RWPE1 (cell line): ENCODE results near the gene OSBP2.
A peak's percentile ranks its signal among the peaks of the same experiment; 100 is the strongest.
"Not testable (repeated sequence)": the region's sequence is repeated elsewhere in the genome, so short reads cannot be mapped to it uniquely, and the experiment has no call there.

Experiments
- CTCF ChIA-PET: fragments of 350-600 bp; sonication (Branson Sonifier 250); formaldehyde crosslinking; extraction: SDS; loops from one replicate; lab custom pipeline; 2021; lab: Yijun Ruan, JAX
- POLR2A ChIA-PET: fragments of 400-600 bp; formaldehyde crosslinking; extraction: SDS; loops from one replicate; lab custom pipeline; 2020; ENCODE audit warnings: antibody characterized with exemption; ENCODE audit not compliant: low non-redundant PET; lab: Yijun Ruan, JAX
- DNase-seq: peaks from one replicate; pipeline ENCODE4 v3.0.0; 2012; ENCODE audit warnings: low spot score
- H3K27ac ChIP-seq: fragments of 450-650 bp; 2 replicates; pipeline ENCODE4 v1.5.1; 2017
- TF ChIP-seq, protein P1 (sequence below): fragments of 450-650 bp; conservative IDR thresholded peaks from 2 replicates; pipeline ENCODE4 v1.5.1; 2017; ENCODE audit warnings: low read depth, mild to moderate bottlenecking

The OSBP2 gene

DNA sequence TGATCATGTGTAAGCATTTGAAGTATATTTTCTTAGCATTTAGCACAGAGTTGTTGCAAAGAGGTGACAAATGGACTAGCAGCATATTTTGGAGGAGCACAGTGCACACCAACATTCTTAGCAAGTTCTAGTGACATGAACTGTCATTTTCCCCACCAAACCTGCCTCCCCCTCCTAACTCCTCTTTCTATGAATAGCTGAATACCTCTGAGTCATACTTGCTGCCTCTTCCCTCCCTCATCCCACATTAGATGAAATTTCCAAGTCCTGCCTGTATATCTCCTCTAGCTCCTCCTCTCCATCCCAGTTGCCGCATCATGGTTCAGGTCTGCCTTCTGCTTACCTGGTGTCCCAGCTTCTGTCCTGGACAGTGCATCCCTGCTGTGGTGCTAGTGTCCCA lies 7.2 kb downstream of the OSBP2 start:
- no peak overlapping the region for H3K27ac ChIP-seq
- ChIA-PET POLR2A (no interaction called here), CTCF (no interaction called here)
- peak; percentile 15 for DNase-seq
- TF ChIP-seq, protein P1, sequence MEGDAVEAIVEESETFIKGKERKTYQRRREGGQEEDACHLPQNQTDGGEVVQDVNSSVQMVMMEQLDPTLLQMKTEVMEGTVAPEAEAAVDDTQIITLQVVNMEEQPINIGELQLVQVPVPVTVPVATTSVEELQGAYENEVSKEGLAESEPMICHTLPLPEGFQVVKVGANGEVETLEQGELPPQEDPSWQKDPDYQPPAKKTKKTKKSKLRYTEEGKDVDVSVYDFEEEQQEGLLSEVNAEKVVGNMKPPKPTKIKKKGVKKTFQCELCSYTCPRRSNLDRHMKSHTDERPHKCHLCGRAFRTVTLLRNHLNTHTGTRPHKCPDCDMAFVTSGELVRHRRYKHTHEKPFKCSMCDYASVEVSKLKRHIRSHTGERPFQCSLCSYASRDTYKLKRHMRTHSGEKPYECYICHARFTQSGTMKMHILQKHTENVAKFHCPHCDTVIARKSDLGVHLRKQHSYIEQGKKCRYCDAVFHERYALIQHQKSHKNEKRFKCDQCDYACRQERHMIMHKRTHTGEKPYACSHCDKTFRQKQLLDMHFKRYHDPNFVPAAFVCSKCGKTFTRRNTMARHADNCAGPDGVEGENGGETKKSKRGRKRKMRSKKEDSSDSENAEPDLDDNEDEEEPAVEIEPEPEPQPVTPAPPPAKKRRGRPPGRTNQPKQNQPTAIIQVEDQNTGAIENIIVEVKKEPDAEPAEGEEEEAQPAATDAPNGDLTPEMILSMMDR = no peak

GRCh38 chr22:30702856-30703255 lies 8.2 kb downstream of the OSBP2 start:
- ChIA-PET CTCF (no interaction called here), POLR2A (no interaction called here)
- TF ChIP-seq, protein P1 = no peak
- no peak for DNase-seq
- no peak overlapping the region for H3K27ac ChIP-seq

DNA sequence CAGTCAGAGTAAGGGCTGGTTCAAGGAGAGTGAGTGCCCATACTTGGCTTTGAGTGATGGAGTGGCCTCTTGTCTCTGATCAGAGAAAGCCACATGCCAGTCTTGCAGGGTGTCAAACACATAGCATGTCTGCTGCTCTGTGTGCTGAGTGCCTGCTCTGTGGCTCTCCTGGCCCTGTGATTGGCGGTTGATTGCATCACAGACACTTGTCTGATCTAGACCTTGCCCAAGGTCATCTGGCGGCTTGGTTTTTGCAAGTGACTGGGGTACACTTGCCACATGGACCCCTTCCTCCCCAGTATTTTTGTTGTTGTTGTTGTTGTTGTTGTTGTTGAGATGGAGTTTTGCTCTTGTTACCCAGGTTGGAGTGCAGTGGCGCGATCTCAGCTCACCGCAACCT lies 10.3 kb downstream of the OSBP2 start:
- DNase-seq = no peak
- TF ChIP-seq, protein P1 = no peak
- ChIA-PET POLR2A (no interaction called here), CTCF (interaction anchor here (0.6 kb wide), 1 partner anchor 1747 kb away, joined by 3 read pairs; no protein-coding TSS in a partner anchor)
- no peak overlapping the region for H3K27ac ChIP-seq

- ChIA-PET CTCF (interaction anchor here (0.6 to 0.7 kb wide), 2 partner anchors 12 to 1746 kb away, joined by 3 to 6 read pairs; no protein-coding TSS in a partner anchor), POLR2A (no interaction called here)
- no peak overlapping the region for H3K27ac ChIP-seq
- no peak for DNase-seq
- TF ChIP-seq, protein P1 = no peak
Observed at GRCh38 chr22:30705710-30706651, 11.3 kb downstream of the OSBP2 start.

DNA sequence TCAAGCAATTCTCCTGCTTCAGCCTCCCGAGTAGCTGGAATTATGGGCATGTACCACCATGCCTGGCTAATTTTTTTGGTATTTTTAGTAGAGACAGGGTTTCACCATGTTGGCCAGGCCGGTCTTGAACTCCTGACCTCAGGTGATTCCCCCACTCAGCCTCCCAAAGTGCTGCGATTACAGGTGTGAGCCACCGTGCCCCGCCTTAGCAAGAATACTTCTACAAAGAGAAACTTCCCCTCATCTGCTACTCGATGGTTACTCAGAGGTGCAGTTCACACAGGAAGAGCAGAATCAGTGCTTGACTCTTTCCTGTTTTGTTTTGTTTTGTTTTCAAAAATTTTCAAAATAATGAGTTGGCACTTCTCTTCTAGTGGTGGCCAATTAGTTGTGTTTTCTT lies 15.3 kb downstream of the OSBP2 start:
- POLR2A ChIA-PET, CTCF ChIA-PET, H3K27ac ChIP-seq, DNase-seq: not testable (repeated sequence)

- TF ChIP-seq, protein P1 = no peak
- ChIA-PET POLR2A (no interaction called here), CTCF (interaction anchor here (0.7 kb wide), 1 partner anchor 791 kb away, joined by 6 read pairs; no protein-coding TSS in a partner anchor)
- H3K27ac ChIP-seq = no peak overlapping the region
- DNase-seq = no peak
Observed at GRCh38 chr22:30712094-30712493, 17.4 kb downstream of the OSBP2 start.

GRCh38 chr22:30714062-30714461 lies 19.4 kb downstream of the OSBP2 start:
- CTCF ChIA-PET = no interaction called here
- TF ChIP-seq, protein P1 = no peak
- POLR2A ChIA-PET = no interaction called here
- no peak for DNase-seq
- no peak overlapping the region for H3K27ac ChIP-seq
